GM08714 (cell line): ENCODE results near the gene S1PR3.

Source experiments
- H3K4me3 ChIP-seq: fragments of 200-500 bp; sonication (Bioruptor generic); 2 replicates; pipeline ENCODE4 v1.5.1; 2014; ENCODE audit warnings: mild to moderate bottlenecking, low read length, inconsistent platforms
- ZNF274 ChIP-seq: IDR thresholded peaks from 2 replicates; pipeline ENCODE4 v1.6.1; 2012; ENCODE audit warnings: mild to moderate bottlenecking, low read depth, low read length

Gene S1PR3

GRCh38 chr9:89015336-89015735 is 24.1 kb downstream of the S1PR3 start:
- H3K4me3 ChIP-seq, result no peak overlapping the region
- no peak for TF ChIP-seq ZNF274

- H3K4me3 ChIP-seq, result no peak overlapping the region
- TF ChIP-seq ZNF274, result no peak
These were observed 29.5 kb downstream of the S1PR3 start for GRCh38 chr9:89020754-89021153.

- TF ChIP-seq ZNF274, result no peak
- H3K4me3 ChIP-seq, result no peak overlapping the region
These were observed 30.0 kb downstream of the S1PR3 start for GRCh38 chr9:89021154-89021803.

GRCh38 chr9:89022001-89022759 is 30.9 kb downstream of the S1PR3 start:
- H3K4me3 ChIP-seq, result no peak overlapping the region
- TF ChIP-seq ZNF274, result no peak

- no peak overlapping the region for H3K4me3 ChIP-seq
- no peak for TF ChIP-seq ZNF274
These were observed 31.6 kb downstream of the S1PR3 start for GRCh38 chr9:89022902-89023301.

- no peak overlapping the region for H3K4me3 ChIP-seq
- no peak for TF ChIP-seq ZNF274
These were observed 32.5 kb downstream of the S1PR3 start for GRCh38 chr9:89023740-89024139.

GRCh38 chr9:89024727-89025126 is 33.5 kb downstream of the S1PR3 start:
- H3K4me3 ChIP-seq, result no peak overlapping the region
- TF ChIP-seq ZNF274, result no peak

GRCh38 chr9:89025553-89025952 is 34.3 kb downstream of the S1PR3 start:
- no peak overlapping the region for H3K4me3 ChIP-seq
- TF ChIP-seq ZNF274, result no peak

GRCh38 chr9:89026876-89027275 is 35.6 kb downstream of the S1PR3 start:
- H3K4me3 ChIP-seq, result no peak overlapping the region
- no peak for TF ChIP-seq ZNF274

- TF ChIP-seq ZNF274, result no peak
- no peak overlapping the region for H3K4me3 ChIP-seq
These were observed 38.5 kb downstream of the S1PR3 start for GRCh38 chr9:89029788-89030187.

- no peak for TF ChIP-seq ZNF274
- H3K4me3 ChIP-seq, result no peak overlapping the region
These were observed 40.9 kb downstream of the S1PR3 start for GRCh38 chr9:89032173-89032572.

GRCh38 chr9:89032661-89033060 is 41.4 kb downstream of the S1PR3 start:
- no peak for TF ChIP-seq ZNF274
- H3K4me3 ChIP-seq, result no peak overlapping the region

GRCh38 chr9:89036383-89036782 is 45.1 kb downstream of the S1PR3 start:
- H3K4me3 ChIP-seq, result no peak overlapping the region
- no peak for TF ChIP-seq ZNF274

GRCh38 chr9:89036891-89037290 is 45.6 kb downstream of the S1PR3 start:
- TF ChIP-seq ZNF274, result no peak
- no peak overlapping the region for H3K4me3 ChIP-seq

GRCh38 chr9:89037346-89037745 is 46.1 kb downstream of the S1PR3 start:
- TF ChIP-seq ZNF274, result no peak
- H3K4me3 ChIP-seq, result no peak overlapping the region

- no peak for TF ChIP-seq ZNF274
- no peak overlapping the region for H3K4me3 ChIP-seq
These were observed 46.6 kb downstream of the S1PR3 start for GRCh38 chr9:89037891-89038290.
